HEK293T (cell line): Measurements from ENCODE around the gene KLHDC4.
"Not testable (repeated sequence)": the region's sequence is repeated elsewhere in the genome, so short reads cannot be mapped to it uniquely, and the experiment has no call there.

Experiments
- ARNT ChIP-seq: fragments of 450-650 bp; IDR thresholded peaks from 2 replicates; pipeline ENCODE4 v1.6.1; 2017; ENCODE audit warnings: mild to moderate bottlenecking
- BHLHE40 ChIP-seq: fragments of 450-650 bp; IDR thresholded peaks from 2 replicates; pipeline ENCODE4 v1.6.1; 2016; ENCODE audit warnings: mild to moderate bottlenecking, moderate library complexity, borderline replicate concordance
- FOXA1 ChIP-seq: fragments of 450-650 bp; IDR thresholded peaks from 2 replicates; pipeline ENCODE4 v1.6.1; 2016; ENCODE audit warnings: mild to moderate bottlenecking
- FOXK2 ChIP-seq: fragments of 450-650 bp; IDR thresholded peaks from 2 replicates; pipeline ENCODE4 v1.6.1; 2016; ENCODE audit warnings: mild to moderate bottlenecking
- FOXM1 ChIP-seq: fragments of 450-650 bp; IDR thresholded peaks from 2 replicates; pipeline ENCODE4 v1.6.1; 2017; ENCODE audit warnings: mild to moderate bottlenecking, borderline replicate concordance
- NFRKB ChIP-seq: fragments of 450-650 bp; IDR thresholded peaks from 2 replicates; pipeline ENCODE4 v1.6.1; 2016; ENCODE audit warnings: mild to moderate bottlenecking, moderate library complexity
- PKNOX1 ChIP-seq: fragments of 450-650 bp; IDR thresholded peaks from 2 replicates; pipeline ENCODE4 v1.6.1; 2016
- SP1 ChIP-seq: fragments of 450-650 bp; IDR thresholded peaks from 2 replicates; pipeline ENCODE4 v1.6.1; 2017
- TARDBP ChIP-seq: fragments of 450-650 bp; IDR thresholded peaks from 2 replicates; pipeline ENCODE4 v1.6.1; 2016

- not testable (repeated sequence) for TF ChIP-seq SP1, FOXA1, TARDBP, NFRKB, ARNT, PKNOX1, FOXK2, BHLHE40, FOXM1
Measured at GRCh38 chr16:87787451-87788091, 21.8 kb upstream of the KLHDC4 start.
